Measurements from ENCODE around the gene FYCO1.
A peak's percentile ranks its signal among the peaks of the same experiment; 100 is the strongest.

The FYCO1 gene

GRCh38 chr3:45959201-45959600 lies 36.4 kb downstream of the FYCO1 start:
- DNase-seq, result no peak

GRCh38 chr3:45958321-45958791 lies 37.3 kb downstream of the FYCO1 start:
- DNase-seq, result no peak

- DNase-seq, result no peak
These were observed 38.0 kb downstream of the FYCO1 start for GRCh38 chr3:45957586-45957985.

- no peak for DNase-seq
These were observed 39.9 kb downstream of the FYCO1 start for GRCh38 chr3:45955706-45956105.

- DNase-seq, result no peak
These were observed 40.5 kb downstream of the FYCO1 start for GRCh38 chr3:45955017-45955647.

GRCh38 chr3:45954306-45954705 lies 41.3 kb downstream of the FYCO1 start:
- DNase-seq, result no peak

- DNase-seq, result no peak
These were observed 42.1 kb downstream of the FYCO1 start for GRCh38 chr3:45953536-45953935.

GRCh38 chr3:45952456-45952855 lies 43.2 kb downstream of the FYCO1 start:
- no peak for DNase-seq

GRCh38 chr3:45951946-45952345 lies 43.7 kb downstream of the FYCO1 start:
- no peak for DNase-seq

GRCh38 chr3:45950686-45951600 lies 44.7 kb downstream of the FYCO1 start:
- no peak for DNase-seq

- DNase-seq, result no peak
These were observed 45.5 kb downstream of the FYCO1 start for GRCh38 chr3:45950131-45950530.

- no peak for DNase-seq
These were observed 46.2 kb downstream of the FYCO1 start for GRCh38 chr3:45949432-45949831.

- no peak for DNase-seq
These were observed 46.7 kb downstream of the FYCO1 start for GRCh38 chr3:45948881-45949280.

GRCh38 chr3:45948311-45948781 lies 47.3 kb downstream of the FYCO1 start:
- no peak for DNase-seq

GRCh38 chr3:45947361-45947760 lies 48.3 kb downstream of the FYCO1 start:
- DNase-seq, result no peak

GRCh38 chr3:45946875-45947274 lies 48.7 kb downstream of the FYCO1 start:
- DNase-seq, result no peak

GRCh38 chr3:45946307-45946706 lies 49.3 kb downstream of the FYCO1 start:
- DNase-seq, result no peak

- DNase-seq, result no peak
These were observed 50.6 kb downstream of the FYCO1 start for GRCh38 chr3:45944830-45945620.

GRCh38 chr3:45943207-45943846 lies 52.3 kb downstream of the FYCO1 start, which contains the start of gene CXCR6:
Gene CXCR6 (plus strand): TSS chr3:45943464. CDS start chr3:45946482, 3,018 bp downstream.
- peak; percentile 24 for DNase-seq

- no peak for DNase-seq
These were observed 53.4 kb downstream of the FYCO1 start for GRCh38 chr3:45942051-45942825.

GRCh38 chr3:45940781-45941365 lies 54.8 kb downstream of the FYCO1 start:
- DNase-seq, result no peak

All from stimulated activated CD4-positive, alpha-beta T cell treated with anti-CD3 and anti-CD28 coated beads, Interleukin-12 subunit alpha, Interleukin-12 subunit beta, amount 100 ng/mL, for 4 hours (primary cell).